Measurements from ENCODE around the gene SLC25A17. TPM values are rescaled to one million over a fixed set of nuclear protein-coding genes. Genes with fewer than 3 reads are reported as not detected.
"Not testable (repeated sequence)": the region's sequence is repeated elsewhere in the genome, so short reads cannot be mapped to it uniquely, and the experiment has no call there.

SLC25A17 gene, protein sequence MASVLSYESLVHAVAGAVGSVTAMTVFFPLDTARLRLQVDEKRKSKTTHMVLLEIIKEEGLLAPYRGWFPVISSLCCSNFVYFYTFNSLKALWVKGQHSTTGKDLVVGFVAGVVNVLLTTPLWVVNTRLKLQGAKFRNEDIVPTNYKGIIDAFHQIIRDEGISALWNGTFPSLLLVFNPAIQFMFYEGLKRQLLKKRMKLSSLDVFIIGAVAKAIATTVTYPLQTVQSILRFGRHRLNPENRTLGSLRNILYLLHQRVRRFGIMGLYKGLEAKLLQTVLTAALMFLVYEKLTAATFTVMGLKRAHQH
- polyA plus RNA-seq (2011; rRNA removed) (24.1 and 28.8 TPM in 2 replicates), polyA minus RNA-seq (2011; rRNA and poly(A)+ RNA removed) (7.9 and 11.2 TPM in 2 replicates)

DNA sequence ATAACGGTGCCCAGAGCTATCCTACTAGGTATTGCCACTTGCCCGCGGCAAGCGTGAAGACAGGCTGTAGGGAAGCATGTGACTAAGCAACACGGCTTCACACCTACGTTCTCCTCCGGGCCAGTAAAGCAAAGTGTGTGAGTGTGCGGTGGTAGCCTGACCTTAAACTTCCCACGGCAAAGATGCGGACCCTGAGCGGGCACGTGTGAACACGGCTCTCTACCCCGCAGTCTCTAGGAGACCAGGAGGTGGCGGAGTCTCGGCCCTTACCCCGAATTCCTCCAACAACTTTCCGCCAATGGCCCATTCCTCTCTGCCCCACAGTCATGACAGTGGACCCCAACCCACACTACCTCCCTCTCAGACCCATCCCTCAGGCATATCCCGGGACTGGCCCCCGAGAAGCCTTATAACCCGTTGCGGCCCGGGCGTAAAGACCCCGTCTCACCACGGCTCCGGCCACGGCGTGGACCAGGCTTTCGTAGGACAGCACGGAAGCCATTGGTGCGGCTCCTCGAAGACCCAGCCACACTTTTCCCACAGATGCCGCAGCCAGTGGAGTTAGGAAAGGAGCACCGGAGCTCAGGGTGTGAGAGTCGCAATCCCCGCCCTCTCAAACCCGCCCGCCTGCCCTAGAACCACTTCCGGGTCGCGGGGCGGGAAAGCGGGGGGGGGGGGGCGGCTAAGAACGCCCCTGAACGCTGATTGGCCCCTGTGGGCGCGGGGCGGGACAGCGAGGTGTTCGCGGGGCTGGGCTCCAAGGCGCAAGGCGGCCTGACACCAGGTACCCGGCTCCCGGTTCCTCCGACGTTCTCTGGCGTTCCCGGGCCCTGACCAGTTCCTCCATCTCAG lies at the start of gene SLC25A17:
SLC25A17 (minus strand) TSS at position 600 of the 852 bp plus-strand sequence; CDS start at position 502, 98 bp downstream.
- CTCF ChIA-PET: interaction anchor here (0.8 to 1.2 kb wide), 2 partner anchors 9 to 125 kb away, joined by 3 to 4 read pairs; no protein-coding TSS in a partner anchor
- POLR2A ChIA-PET: interaction anchor here (0.6 to 2.0 kb wide), 3 partner anchors 38 to 70 kb away, joined by 3 to 9 read pairs (median 3); partner anchors contain the start of genes ST13 and XPNPEP3
- Histone ChIP-seq H3K4me3 (ENCODE audit: low read depth, low read length) (peak within 1 kb of the TSS; percentile 99), H3K27me3 (ENCODE audit: control insufficient read depth, insufficient read depth, low read length) (no peaks in the 10 kb centered on the region), H3K9me3 (ENCODE audit: control insufficient read depth, insufficient read depth, low read length) (no peaks in the 10 kb centered on the region), H3K27ac (ENCODE audit: low read depth, low read length) (peak within 1 kb of the TSS; percentile 68)
- DNase-seq (ENCODE audit: low read depth, low spot score): peak; percentile 29
- TF ChIP-seq, protein P1, sequence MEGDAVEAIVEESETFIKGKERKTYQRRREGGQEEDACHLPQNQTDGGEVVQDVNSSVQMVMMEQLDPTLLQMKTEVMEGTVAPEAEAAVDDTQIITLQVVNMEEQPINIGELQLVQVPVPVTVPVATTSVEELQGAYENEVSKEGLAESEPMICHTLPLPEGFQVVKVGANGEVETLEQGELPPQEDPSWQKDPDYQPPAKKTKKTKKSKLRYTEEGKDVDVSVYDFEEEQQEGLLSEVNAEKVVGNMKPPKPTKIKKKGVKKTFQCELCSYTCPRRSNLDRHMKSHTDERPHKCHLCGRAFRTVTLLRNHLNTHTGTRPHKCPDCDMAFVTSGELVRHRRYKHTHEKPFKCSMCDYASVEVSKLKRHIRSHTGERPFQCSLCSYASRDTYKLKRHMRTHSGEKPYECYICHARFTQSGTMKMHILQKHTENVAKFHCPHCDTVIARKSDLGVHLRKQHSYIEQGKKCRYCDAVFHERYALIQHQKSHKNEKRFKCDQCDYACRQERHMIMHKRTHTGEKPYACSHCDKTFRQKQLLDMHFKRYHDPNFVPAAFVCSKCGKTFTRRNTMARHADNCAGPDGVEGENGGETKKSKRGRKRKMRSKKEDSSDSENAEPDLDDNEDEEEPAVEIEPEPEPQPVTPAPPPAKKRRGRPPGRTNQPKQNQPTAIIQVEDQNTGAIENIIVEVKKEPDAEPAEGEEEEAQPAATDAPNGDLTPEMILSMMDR (IDR thresholded peaks at IDR 0.05; ENCODE audit: low read depth, low read length): peak; percentile 62

DNA sequence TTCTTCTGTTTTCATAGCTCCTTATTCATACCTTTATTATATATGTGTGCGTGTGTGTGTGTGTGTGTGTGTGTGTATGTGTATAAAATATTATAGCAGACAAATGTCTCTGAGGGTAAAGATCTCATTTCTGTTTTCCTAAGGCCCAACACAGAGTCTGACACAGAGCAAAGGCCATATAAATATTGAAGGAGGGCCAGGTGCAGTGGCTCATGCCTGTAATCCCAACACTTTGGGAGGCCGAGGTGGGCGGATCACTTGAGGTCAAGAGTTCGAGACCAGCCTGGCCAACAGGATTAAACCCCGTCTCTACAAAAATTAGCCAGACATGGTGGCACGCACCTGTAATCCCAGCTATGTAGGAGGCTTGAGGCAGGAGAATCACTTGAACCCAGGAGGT lies 49.2 kb upstream of the SLC25A17 start:
- POLR2A ChIA-PET; DNase-seq (ENCODE audit: low read depth, low spot score); H3K27me3 ChIP-seq (ENCODE audit: control insufficient read depth, insufficient read depth, low read length); H3K27ac ChIP-seq (ENCODE audit: low read depth, low read length); H3K4me3 ChIP-seq (ENCODE audit: low read depth, low read length); H3K9me3 ChIP-seq (ENCODE audit: control insufficient read depth, insufficient read depth, low read length): not testable (repeated sequence)
- CTCF ChIA-PET: interaction anchor here (1.0 kb wide), 1 partner anchor 54 kb away, joined by 3 read pairs; no protein-coding TSS in a partner anchor

GRCh38 chr22:40867109-40867508 lies 48.0 kb upstream of the SLC25A17 start:
- Histone ChIP-seq H3K27me3 (ENCODE audit: control insufficient read depth, insufficient read depth, low read length) (no peaks in the 10 kb centered on the region), H3K27ac (ENCODE audit: low read depth, low read length) (no peak overlapping the region), H3K9me3 (ENCODE audit: control insufficient read depth, insufficient read depth, low read length) (no peaks in the 10 kb centered on the region), H3K4me3 (ENCODE audit: low read depth, low read length) (no peak overlapping the region)
- TF ChIP-seq, protein P1 (IDR thresholded peaks at IDR 0.05; ENCODE audit: low read depth, low read length): no peak
- ChIA-PET POLR2A (no interaction called here), CTCF (interaction anchor here (0.6 to 1.1 kb wide), 4 partner anchors 32 to 202 kb away, joined by 3 to 7 read pairs (median 4); no protein-coding TSS in a partner anchor)
- no peak for DNase-seq (ENCODE audit: low read depth, low spot score)

DNA sequence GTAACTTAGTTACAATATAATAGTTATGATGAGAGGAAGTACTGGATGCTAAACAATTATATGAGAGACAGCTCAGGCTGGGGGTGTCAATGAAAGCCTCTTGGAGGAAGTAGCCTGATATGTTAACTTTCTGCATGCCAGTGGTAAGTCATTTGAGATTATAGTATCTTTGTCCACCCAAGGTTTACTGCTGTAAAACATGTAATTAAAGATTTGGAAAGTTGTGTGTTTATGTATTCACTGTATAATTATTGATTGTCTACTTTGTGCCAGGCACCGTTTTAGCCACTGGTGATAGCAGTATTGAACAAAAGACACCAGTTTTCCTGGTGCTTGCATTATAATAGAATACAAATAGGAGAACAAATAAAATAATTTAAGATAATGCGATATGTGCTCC lies 43.4 kb upstream of the SLC25A17 start:
- POLR2A ChIA-PET: interaction anchor here (0.5 kb wide), 1 partner anchor 24 kb away, joined by 3 read pairs; no protein-coding TSS in a partner anchor
- CTCF ChIA-PET: interaction anchor here (1.3 kb wide), 1 partner anchor 37 kb away, joined by 6 read pairs; no protein-coding TSS in a partner anchor
- no peak overlapping the region for H3K27ac ChIP-seq (ENCODE audit: low read depth, low read length)
- TF ChIP-seq, protein P1 (IDR thresholded peaks at IDR 0.05; ENCODE audit: low read depth, low read length): no peak
- H3K27me3 ChIP-seq (ENCODE audit: control insufficient read depth, insufficient read depth, low read length): no peaks in the 10 kb centered on the region
- no peaks in the 10 kb centered on the region for H3K9me3 ChIP-seq (ENCODE audit: control insufficient read depth, insufficient read depth, low read length)
- no peak for DNase-seq (ENCODE audit: low read depth, low spot score)
- H3K4me3 ChIP-seq (ENCODE audit: low read depth, low read length): no peak overlapping the region

GRCh38 chr22:40862013-40862412 lies 42.9 kb upstream of the SLC25A17 start, which contains the start of gene DNAJB7:
TSS of gene DNAJB7 (minus strand) at chr22:40862113. CDS start at chr22:40861994, 119 bp downstream.
- Histone ChIP-seq H3K27ac (ENCODE audit: low read depth, low read length) (no peak within 1 kb of the TSS), H3K9me3 (ENCODE audit: control insufficient read depth, insufficient read depth, low read length) (no peaks in the 10 kb centered on the region), H3K4me3 (ENCODE audit: low read depth, low read length) (no peak within 1 kb of the TSS), H3K27me3 (ENCODE audit: control insufficient read depth, insufficient read depth, low read length) (no peaks in the 10 kb centered on the region)
- POLR2A ChIA-PET: interaction anchor here (0.5 kb wide), 1 partner anchor 25 kb away, joined by 3 read pairs; no protein-coding TSS in a partner anchor
- no peak for DNase-seq (ENCODE audit: low read depth, low spot score)
- TF ChIP-seq, protein P1 (IDR thresholded peaks at IDR 0.05; ENCODE audit: low read depth, low read length): no peak
- CTCF ChIA-PET: interaction anchor here (1.3 kb wide), 1 partner anchor 37 kb away, joined by 6 read pairs; no protein-coding TSS in a partner anchor

Data from AG04450 (cell line).